ENCODE data around the gene NCSTN. TPM values are rescaled to one million over a fixed set of nuclear protein-coding genes. Genes with fewer than 3 reads are reported as not detected.

NCSTN gene
- total RNA-seq, 3 donors from 2014 or later: 70.4 to 104 (median 95.8) TPM

DNA sequence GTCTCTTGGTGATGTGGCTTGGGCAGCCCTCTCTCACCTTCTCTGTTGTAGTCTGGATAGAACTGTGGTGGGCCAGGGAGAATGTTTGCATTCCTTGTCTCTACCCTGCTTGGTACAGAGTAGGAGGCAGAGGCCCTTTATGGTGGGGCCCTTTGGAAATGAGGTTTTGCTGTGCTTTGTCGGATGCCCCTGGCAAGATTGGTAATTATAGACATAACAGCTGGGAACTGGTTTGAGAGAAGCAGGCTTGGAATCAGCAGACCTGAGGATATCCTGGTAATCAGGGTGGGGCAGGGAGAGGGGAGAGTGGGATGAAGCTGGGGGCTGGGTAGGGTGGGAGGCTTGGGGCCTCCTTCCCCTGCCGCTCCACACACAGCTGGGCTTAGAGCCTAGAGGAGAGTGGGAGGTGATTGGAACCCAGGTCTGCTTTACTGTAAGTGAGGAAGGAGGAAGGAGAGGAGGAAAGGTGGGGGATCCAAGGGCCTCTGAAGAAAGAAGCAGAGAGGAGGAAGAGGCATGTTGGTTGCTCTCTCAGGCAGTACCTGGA, 62.2 kb downstream of the NCSTN start:
- intact Hi-C loops (cut with DNase I, micrococcal nuclease): no loop called here
- TF ChIP-seq, protein P1, sequence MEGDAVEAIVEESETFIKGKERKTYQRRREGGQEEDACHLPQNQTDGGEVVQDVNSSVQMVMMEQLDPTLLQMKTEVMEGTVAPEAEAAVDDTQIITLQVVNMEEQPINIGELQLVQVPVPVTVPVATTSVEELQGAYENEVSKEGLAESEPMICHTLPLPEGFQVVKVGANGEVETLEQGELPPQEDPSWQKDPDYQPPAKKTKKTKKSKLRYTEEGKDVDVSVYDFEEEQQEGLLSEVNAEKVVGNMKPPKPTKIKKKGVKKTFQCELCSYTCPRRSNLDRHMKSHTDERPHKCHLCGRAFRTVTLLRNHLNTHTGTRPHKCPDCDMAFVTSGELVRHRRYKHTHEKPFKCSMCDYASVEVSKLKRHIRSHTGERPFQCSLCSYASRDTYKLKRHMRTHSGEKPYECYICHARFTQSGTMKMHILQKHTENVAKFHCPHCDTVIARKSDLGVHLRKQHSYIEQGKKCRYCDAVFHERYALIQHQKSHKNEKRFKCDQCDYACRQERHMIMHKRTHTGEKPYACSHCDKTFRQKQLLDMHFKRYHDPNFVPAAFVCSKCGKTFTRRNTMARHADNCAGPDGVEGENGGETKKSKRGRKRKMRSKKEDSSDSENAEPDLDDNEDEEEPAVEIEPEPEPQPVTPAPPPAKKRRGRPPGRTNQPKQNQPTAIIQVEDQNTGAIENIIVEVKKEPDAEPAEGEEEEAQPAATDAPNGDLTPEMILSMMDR (IDR thresholded peaks at IDR 0.05): no peak
- ATAC-seq: no peak
- DNase-seq: no peak
- Histone ChIP-seq H3K9me3 (no peaks in the 10 kb centered on the region), H3K4me1 (ENCODE audit: low read depth) (peaks cover 8% of the 10 kb centered on the region), H3K4me3 (no peak overlapping the region), H3K36me3 (ENCODE audit: low read depth) (no peaks in the 10 kb centered on the region)

DNA sequence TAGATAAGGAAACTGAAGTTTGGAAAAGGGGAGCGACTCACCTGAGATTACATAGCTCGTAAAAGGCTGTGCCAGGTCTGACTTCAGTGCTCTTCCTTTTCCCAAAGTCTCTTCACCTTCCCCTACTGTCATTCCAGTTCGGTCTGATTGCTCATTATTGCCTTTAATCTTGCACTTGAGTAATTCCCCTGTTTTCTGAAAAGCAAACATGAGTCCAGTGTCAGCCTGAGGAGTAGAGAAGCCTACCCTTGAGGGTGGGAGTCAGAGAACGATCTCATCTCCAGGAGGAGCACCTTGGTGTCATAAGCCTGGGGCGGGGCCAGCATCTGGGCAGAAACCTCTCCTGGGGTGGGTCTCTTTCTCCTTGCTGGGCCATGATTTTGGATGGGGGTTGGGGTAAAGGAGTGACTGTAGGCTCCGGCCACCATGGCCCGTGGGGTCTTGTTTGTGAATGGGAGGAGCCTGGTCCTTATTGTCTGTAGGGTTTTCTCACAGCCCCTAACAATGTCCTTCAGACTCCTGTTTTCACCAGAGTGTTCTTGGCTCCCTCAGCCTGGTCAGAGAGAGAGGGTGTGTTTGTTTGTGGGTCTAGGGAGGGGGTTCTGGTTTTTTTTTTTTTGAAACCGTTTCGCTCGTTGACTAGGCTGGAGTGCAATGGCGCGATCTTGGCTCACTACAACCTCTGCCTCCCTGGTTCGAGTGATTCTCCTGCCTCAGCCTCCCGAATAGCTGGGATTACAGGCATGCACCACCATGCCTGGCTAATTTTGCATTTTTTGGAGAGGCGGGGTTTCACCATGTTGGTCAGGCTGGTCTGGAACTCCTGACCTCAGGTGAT, 63.2 kb downstream of the NCSTN start:
- intact Hi-C loops (cut with DNase I, micrococcal nuclease): no loop called here
- H3K9me3 ChIP-seq: no peaks in the 10 kb centered on the region
- ATAC-seq (no peak), DNase-seq (no peak)
- no peak overlapping the region for H3K4me3 ChIP-seq
- H3K4me1 ChIP-seq (ENCODE audit: low read depth): peaks cover 3% of the 10 kb centered on the region
- TF ChIP-seq, protein P1 (IDR thresholded peaks at IDR 0.05): no peak
- H3K36me3 ChIP-seq (ENCODE audit: low read depth): no peaks in the 10 kb centered on the region

DNA sequence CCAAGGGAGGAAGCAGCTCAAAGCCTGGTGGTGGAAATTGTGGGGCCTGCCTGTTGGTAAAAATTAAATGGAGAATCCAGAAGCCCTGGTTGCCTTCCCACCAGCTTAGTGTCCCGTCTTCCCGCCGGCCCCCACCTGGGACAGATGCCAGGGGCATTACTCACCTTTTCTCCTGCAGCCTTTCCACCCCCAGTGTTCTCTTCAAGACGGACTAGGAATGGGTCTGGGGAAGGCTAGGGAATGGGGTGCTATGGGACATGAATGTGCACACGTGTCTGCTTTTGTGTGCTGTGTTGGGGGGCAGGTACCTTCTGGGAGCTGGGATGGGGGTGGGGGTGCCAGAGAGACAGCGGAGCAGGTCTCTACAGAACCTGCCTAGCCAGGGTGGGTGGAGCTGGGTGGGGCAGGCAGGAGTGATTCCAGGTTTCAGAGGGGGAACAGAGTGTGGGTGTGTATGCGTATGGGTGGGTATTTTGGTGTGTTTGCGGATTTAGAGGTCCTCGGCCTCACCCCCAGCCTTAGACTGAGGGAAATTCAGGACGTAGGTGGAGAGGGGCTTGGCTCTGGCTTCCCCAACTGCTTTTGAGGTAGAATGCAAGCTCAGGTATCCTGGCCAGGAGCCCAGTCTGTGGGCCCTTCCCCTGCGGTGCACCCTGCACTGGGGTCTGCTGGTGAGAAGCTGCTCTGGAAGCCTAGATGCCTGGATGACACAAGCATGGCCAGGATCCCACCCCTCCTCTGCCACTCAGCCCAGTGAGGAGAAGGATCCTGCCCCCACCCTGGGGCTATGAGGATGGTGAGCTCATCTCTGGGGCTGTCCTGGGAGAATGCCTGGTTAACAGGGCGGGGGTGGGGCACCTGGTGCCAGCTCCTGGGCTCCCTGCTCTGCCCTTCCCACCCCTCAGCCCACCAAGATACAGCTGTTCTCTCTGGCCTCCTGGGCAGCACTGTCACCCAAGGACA, 64.9 kb downstream of the NCSTN start:
- intact Hi-C loops (cut with DNase I, micrococcal nuclease): no loop called here
- no peaks in the 10 kb centered on the region for H3K36me3 ChIP-seq (ENCODE audit: low read depth)
- TF ChIP-seq, protein P1 (IDR thresholded peaks at IDR 0.05): no peak
- DNase-seq (peak in 2 of 3 donors; percentile 48 to 49), ATAC-seq (peak; percentile 59)
- no peak overlapping the region for H3K4me3 ChIP-seq
- no peaks in the 10 kb centered on the region for H3K9me3 ChIP-seq
- H3K4me1 ChIP-seq (ENCODE audit: low read depth): peaks cover 3% of the 10 kb centered on the region

Other genes with a start within 250 kb of the NCSTN start
- gene IGSF8, start 244.8 kb upstream of the NCSTN start, total RNA-seq: 10 to 100 TPM; 38.3 to 65.0 (median 39.1) TPM
- gene ATP1A2, start 227.6 kb upstream of the NCSTN start, total RNA-seq: 100 to 1,000 TPM in 1 of 3 donors, 1 to 10 TPM in 2; 2.6 to 124 (median 4.0) TPM
- under 1 TPM in 1 of 3 donors, not detected in 2; 0.16 TPM for gene ATP1A4, start 191.8 kb upstream of the NCSTN start, total RNA-seq
- under 1 TPM in 2 of 3 donors, not detected in 1; 0.34 to 0.82 TPM for gene CASQ1, start 152.8 kb upstream of the NCSTN start, total RNA-seq
- gene PEA15, start 138.0 kb upstream of the NCSTN start, total RNA-seq: 100 to 1,000 TPM in 1 of 3 donors, 10 to 100 TPM in 2; 31.6 to 125 (median 36.6) TPM
- gene DCAF8, start 80.8 kb upstream of the NCSTN start, total RNA-seq: 100 to 1,000 TPM in 2 of 3 donors, 10 to 100 TPM in 1; 96.7 to 146 (median 123) TPM
- gene PEX19, start 58.2 kb upstream of the NCSTN start, total RNA-seq: 10 to 100 TPM; 53.7 to 82.0 (median 76.3) TPM
- gene COPA, start 133 bp upstream of the NCSTN start, total RNA-seq: 100 to 1,000 TPM; 141 to 165 (median 151) TPM
- gene NHLH1, start 23.7 kb downstream of the NCSTN start, total RNA-seq: under 1 TPM; 0.14 to 0.16 (median 0.14) TPM
- gene VANGL2, start 57.2 kb downstream of the NCSTN start, total RNA-seq: 1 to 10 TPM; 5.2 to 8.9 (median 8.7) TPM
- 1 to 10 TPM; 1.2 to 2.6 (median 2.4) TPM for gene SLAMF6, start 179.9 kb downstream of the NCSTN start, total RNA-seq
- 1 to 10 TPM; 3.8 to 7.3 (median 6.6) TPM for gene CD84, start 236.1 kb downstream of the NCSTN start, total RNA-seq